ENCODE results near the gene HOXD13. TPM values are rescaled to one million over a fixed set of nuclear protein-coding genes. Genes with fewer than 3 reads are reported as not detected.

HOXD13 gene
- total RNA-seq, 2 donors from 2014 or later = 0.32 to 0.77 TPM

DNA sequence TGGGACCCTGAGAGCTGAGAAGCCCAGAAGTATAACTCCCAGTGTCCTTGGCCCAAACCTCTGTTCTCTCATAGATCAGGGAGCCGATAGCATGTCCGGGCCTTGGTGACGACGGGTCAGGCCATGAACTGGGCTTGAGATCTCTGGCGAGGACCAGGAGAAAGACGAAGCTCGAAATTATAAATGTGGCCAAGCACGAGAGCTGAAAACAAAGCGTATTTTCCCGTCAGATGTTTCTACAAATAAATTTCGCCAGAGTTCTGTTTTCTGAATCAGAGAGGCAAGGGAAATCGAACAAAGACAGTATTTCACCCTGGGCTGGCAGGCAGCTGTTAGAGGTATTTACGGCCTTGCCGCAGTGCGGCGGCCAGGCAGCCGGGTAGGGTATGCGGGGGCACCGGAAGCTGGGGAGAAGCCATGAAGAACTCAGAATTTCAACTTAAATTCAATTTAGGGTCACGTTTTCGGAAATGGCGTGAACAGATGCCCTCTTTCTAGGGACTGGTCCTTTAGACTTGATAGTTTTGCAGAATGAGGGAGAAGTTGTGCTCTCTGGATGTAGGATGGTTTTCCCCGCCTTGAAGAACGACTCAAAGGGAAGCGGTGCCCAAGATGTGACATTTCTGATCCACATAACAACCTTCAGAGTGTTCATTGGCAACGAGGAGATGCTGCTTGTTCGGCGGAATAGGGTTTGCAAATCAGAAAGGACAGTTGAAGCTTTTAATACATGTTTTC, 46.6 kb downstream of the HOXD13 start:
- H3K27me3 ChIP-seq = peaks cover 4% of the 10 kb centered on the region
- H3K36me3 ChIP-seq = no peaks in the 10 kb centered on the region
- intact Hi-C loops (cut with DNase I) = no loop called here
- peak overlapping the region in 1 of 2 donors; percentile 46 for H3K9ac ChIP-seq (ENCODE audit: low read depth in 2 of 2, low read length in 2 of 2)
- no peaks in the 10 kb centered on the region for H3K9me3 ChIP-seq
- TF ChIP-seq, protein P1, sequence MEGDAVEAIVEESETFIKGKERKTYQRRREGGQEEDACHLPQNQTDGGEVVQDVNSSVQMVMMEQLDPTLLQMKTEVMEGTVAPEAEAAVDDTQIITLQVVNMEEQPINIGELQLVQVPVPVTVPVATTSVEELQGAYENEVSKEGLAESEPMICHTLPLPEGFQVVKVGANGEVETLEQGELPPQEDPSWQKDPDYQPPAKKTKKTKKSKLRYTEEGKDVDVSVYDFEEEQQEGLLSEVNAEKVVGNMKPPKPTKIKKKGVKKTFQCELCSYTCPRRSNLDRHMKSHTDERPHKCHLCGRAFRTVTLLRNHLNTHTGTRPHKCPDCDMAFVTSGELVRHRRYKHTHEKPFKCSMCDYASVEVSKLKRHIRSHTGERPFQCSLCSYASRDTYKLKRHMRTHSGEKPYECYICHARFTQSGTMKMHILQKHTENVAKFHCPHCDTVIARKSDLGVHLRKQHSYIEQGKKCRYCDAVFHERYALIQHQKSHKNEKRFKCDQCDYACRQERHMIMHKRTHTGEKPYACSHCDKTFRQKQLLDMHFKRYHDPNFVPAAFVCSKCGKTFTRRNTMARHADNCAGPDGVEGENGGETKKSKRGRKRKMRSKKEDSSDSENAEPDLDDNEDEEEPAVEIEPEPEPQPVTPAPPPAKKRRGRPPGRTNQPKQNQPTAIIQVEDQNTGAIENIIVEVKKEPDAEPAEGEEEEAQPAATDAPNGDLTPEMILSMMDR (IDR thresholded peaks at IDR 0.05) = no peak
- H3K4me3 ChIP-seq = no peak overlapping the region
- H3K4me1 ChIP-seq = no peaks in the 10 kb centered on the region
- peak overlapping the region; percentile 56 for H3K27ac ChIP-seq
- no peak for DNase-seq

GRCh38 chr2:176139661-176140512, 47.4 kb downstream of the HOXD13 start:
- Histone ChIP-seq H3K4me3 (peak overlapping the region; percentile 47), H3K36me3 (no peaks in the 10 kb centered on the region), H3K9ac (ENCODE audit: low read depth in 2 of 2, low read length in 2 of 2) (peak overlapping the region in 1 of 2 donors; percentile 58), H3K27me3 (peaks cover 4% of the 10 kb centered on the region), H3K27ac (peak overlapping the region; percentile 56), H3K9me3 (no peaks in the 10 kb centered on the region), H3K4me1 (no peaks in the 10 kb centered on the region)
- no peak for DNase-seq
- intact Hi-C loops (cut with DNase I) = loop anchor here (1.0 to 5.0 kb wide), 3 partner anchors 127 to 412 kb away; partner anchors contain the start of gene MTX2
- TF ChIP-seq, protein P1 (IDR thresholded peaks at IDR 0.05) = no peak

DNA sequence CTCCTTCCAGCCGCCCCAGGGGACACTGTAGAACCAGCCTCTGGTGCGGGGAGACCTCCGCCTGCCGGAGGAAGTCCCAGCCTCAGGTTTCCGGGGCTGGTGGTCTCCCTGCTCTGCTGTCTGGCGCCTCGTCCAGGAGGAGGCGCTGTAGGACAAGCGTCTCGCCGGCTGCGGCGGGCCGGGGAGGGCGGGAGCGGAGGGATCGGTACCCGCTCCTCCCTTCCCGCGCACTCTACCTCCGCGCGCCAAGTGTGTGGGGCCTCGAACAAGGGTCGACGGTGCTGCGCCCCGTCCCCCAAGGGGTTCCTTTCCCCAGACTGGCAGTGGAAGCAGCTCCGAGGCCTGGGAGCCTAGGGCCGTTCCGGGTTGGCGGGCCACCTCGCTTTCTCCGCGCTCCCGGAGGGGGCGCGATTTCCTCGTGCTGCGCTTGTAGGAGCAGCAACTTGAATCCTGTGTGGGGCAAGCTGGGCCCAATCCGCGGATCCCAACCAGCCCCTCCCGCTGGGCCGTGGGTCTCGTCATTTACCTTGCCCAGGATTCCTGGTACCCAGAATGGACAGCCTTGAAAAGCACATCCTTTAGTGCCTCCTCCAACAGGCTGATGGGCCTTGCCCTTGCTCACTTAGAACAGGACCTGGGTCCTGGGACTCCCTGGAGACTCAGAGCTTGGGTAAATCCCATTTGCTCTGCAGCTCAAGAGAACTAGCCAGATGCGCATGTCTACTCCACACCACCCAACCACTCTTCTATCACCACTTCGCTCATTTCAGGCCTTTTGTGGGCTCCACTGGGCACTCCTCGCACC, 48.2 kb downstream of the HOXD13 start:
- Histone ChIP-seq H3K9me3 (no peaks in the 10 kb centered on the region), H3K27me3 (peaks cover 4% of the 10 kb centered on the region), H3K4me1 (no peaks in the 10 kb centered on the region), H3K9ac (ENCODE audit: low read depth in 2 of 2, low read length in 2 of 2) (peak overlapping the region in 1 of 2 donors; percentile 58), H3K36me3 (no peaks in the 10 kb centered on the region), H3K4me3 (peak overlapping the region; percentile 47), H3K27ac (peak overlapping the region; percentile 56)
- intact Hi-C loops (cut with DNase I) = loop anchor here (1.0 to 5.0 kb wide), 3 partner anchors 127 to 412 kb away; partner anchors contain the start of gene MTX2
- TF ChIP-seq, protein P1 (IDR thresholded peaks at IDR 0.05) = peak; percentile 93
- peak; percentile 80 for DNase-seq

- Histone ChIP-seq H3K27me3 (no peaks in the 10 kb centered on the region), H3K4me3 (no peak overlapping the region), H3K27ac (no peak overlapping the region), H3K9ac (ENCODE audit: low read depth in 2 of 2, low read length in 2 of 2) (no peak overlapping the region), H3K4me1 (no peaks in the 10 kb centered on the region), H3K36me3 (no peaks in the 10 kb centered on the region), H3K9me3 (no peaks in the 10 kb centered on the region)
- TF ChIP-seq, protein P1 (IDR thresholded peaks at IDR 0.05) = no peak
- intact Hi-C loops (cut with DNase I) = loop anchor here (5.0 kb wide), 2 partner anchors 125 to 410 kb away; partner anchors contain the start of gene MTX2
- no peak for DNase-seq
These were observed 49.8 kb downstream of the HOXD13 start for GRCh38 chr2:176142281-176142680.

Other genes with a start within 250 kb of the HOXD13 start
- gene LNPK, start 90.5 kb upstream of the HOXD13 start, total RNA-seq = 10 to 100 TPM; 38.5 to 48.4 TPM
- not detected for gene EVX2, start 8.8 kb upstream of the HOXD13 start, total RNA-seq
- gene HOXD12, start 7.1 kb downstream of the HOXD13 start, total RNA-seq = not detected
- 1 to 10 TPM in 1 of 2 donors, under 1 TPM in 1; 0.25 to 1.6 TPM for gene HOXD11, start 14.6 kb downstream of the HOXD13 start, total RNA-seq
- 1 to 10 TPM in 1 of 2 donors, under 1 TPM in 1; 0.32 to 1.9 TPM for gene HOXD10, start 24.1 kb downstream of the HOXD13 start, total RNA-seq
- gene HOXD9, start 30.0 kb downstream of the HOXD13 start, total RNA-seq = 1 to 10 TPM in 1 of 2 donors, under 1 TPM in 1; 0.86 to 1.7 TPM
- 1 to 10 TPM; 3.1 to 4.6 TPM for gene HOXD8, start 37.0 kb downstream of the HOXD13 start, total RNA-seq
- 1 to 10 TPM; 1.6 to 3.6 TPM for gene HOXD4, start 58.8 kb downstream of the HOXD13 start, total RNA-seq
- gene HOXD3, start 64.6 kb downstream of the HOXD13 start, total RNA-seq = 1 to 10 TPM; 3.2 to 4.6 TPM
- gene HOXD1, start 95.9 kb downstream of the HOXD13 start, total RNA-seq = 1 to 10 TPM; 4.0 to 8.3 TPM
- 10 to 100 TPM; 33.4 to 34.9 TPM for gene MTX2, start 176.7 kb downstream of the HOXD13 start, total RNA-seq